Endothelial cell of umbilical vein (primary cell): ENCODE measurements around the gene GRK6.

Experiments
- CTCF ChIP-seq, 2 donors: IDR thresholded peaks; 1 replicate in 1 of 2; 2 replicates in 1 of 2; pipeline ENCODE4 v1.5.1; 2011; ENCODE audit warnings: low read length in 2 of 2, mild to moderate bottlenecking in 2 of 2, moderate library complexity in 2 of 2, control low read depth in 1 of 2, inconsistent platforms in 1 of 2, low read depth in 1 of 2; ENCODE audit not compliant: insufficient read depth in 1 of 2; ENCODE audit errors: extremely low read depth in 1 of 2
- EZH2 ChIP-seq: IDR thresholded peaks from 2 replicates; pipeline ENCODE4 v1.6.1; 2012; ENCODE audit warnings: borderline replicate concordance, low read depth, mild to moderate bottlenecking, moderate library complexity, low read length, inconsistent platforms; ENCODE audit not compliant: severe bottlenecking
- FOS ChIP-seq: IDR thresholded peaks from 2 replicates; pipeline ENCODE4 v1.6.1; 2011; ENCODE audit warnings: mild to moderate bottlenecking, low read length, moderate library complexity, borderline replicate concordance; ENCODE audit not compliant: insufficient read depth
- MYC ChIP-seq: IDR thresholded peaks from one replicate; pipeline ENCODE4 v1.6.1; 2011; ENCODE audit warnings: mild to moderate bottlenecking, low read depth, low read length
- POLR2A ChIP-seq: IDR thresholded peaks from 2 replicates; pipeline ENCODE4 v1.6.1; 2012; ENCODE audit warnings: low read depth, mild to moderate bottlenecking, control low read depth, low read length
- POLR2AphosphoS5 ChIP-seq: IDR thresholded peaks from 2 replicates; pipeline ENCODE4 v1.6.1; 2012; ENCODE audit warnings: low read depth, mild to moderate bottlenecking, control low read depth, low read length, moderate library complexity; ENCODE audit not compliant: insufficient read depth

- TF ChIP-seq CTCF (IDR thresholded peaks at IDR 0.05; ENCODE audit: extremely low read depth in 1 of 2, insufficient read depth in 1 of 2, low read depth in 1 of 2, low read length in 2 of 2) (no peak), POLR2A (no peak), FOS (no peak), POLR2AphosphoS5 (no peak), MYC (no peak), EZH2 (no peak)
Observed at GRCh38 chr5:177428574-177429217, 2.2 kb downstream of the GRK6 start.
